ENCODE measurements around the gene PPP1R15B. TPM values are rescaled to one million over a fixed set of nuclear protein-coding genes. Genes with fewer than 3 reads are reported as not detected.

Gene PPP1R15B
- total RNA-seq, 1 donor from 2014 or later: 70.6 TPM

- ChIA-PET CTCF (interaction anchor here (0.5 to 1.7 kb wide), 2 partner anchors 13 to 813 kb away, joined by 4 to 7 read pairs; no protein-coding TSS in a partner anchor), POLR2A (interaction anchor here (0.6 kb wide), 1 partner anchor 18 kb away, joined by 4 read pairs; no protein-coding TSS in a partner anchor)
- no peaks in the 10 kb centered on the region for H3K36me3 Mint-ChIP-seq (ENCODE audit: low read depth)
- intact Hi-C loops (cut with micrococcal nuclease): no loop called here
- no peak overlapping the region for H3K4me3 Mint-ChIP-seq
- no peak for ATAC-seq (ENCODE audit: low read depth)
- H3K27ac Mint-ChIP-seq: no peak overlapping the region
- DNase-seq: no peak
- no peaks in the 10 kb centered on the region for H3K27me3 Mint-ChIP-seq
- H3K9me3 Mint-ChIP-seq: no peaks in the 10 kb centered on the region
- no peaks in the 10 kb centered on the region for H3K4me1 Mint-ChIP-seq
- TF ChIP-seq CTCF (IDR thresholded peaks at IDR 0.05): no peak
These were observed 25.9 kb downstream of the PPP1R15B start for GRCh38 chr1:204385727-204386126.

GRCh38 chr1:204384636-204385352 lies 26.8 kb downstream of the PPP1R15B start:
- ChIA-PET CTCF (interaction anchor here (0.6 kb wide), 1 partner anchor 13 kb away, joined by 3 read pairs; no protein-coding TSS in a partner anchor), POLR2A (no interaction called here)
- no peak overlapping the region for H3K27ac Mint-ChIP-seq
- intact Hi-C loops (cut with micrococcal nuclease): no loop called here
- TF ChIP-seq CTCF (IDR thresholded peaks at IDR 0.05): no peak
- no peaks in the 10 kb centered on the region for H3K9me3 Mint-ChIP-seq
- H3K4me1 Mint-ChIP-seq: no peaks in the 10 kb centered on the region
- DNase-seq: no peak
- H3K36me3 Mint-ChIP-seq (ENCODE audit: low read depth): no peaks in the 10 kb centered on the region
- peaks cover 3% of the 10 kb centered on the region for H3K27me3 Mint-ChIP-seq
- no peak overlapping the region for H3K4me3 Mint-ChIP-seq
- ATAC-seq (ENCODE audit: low read depth): no peak

GRCh38 chr1:204383163-204383904 lies 28.3 kb downstream of the PPP1R15B start:
- Mint-ChIP-seq H3K4me1 (peaks cover 5% of the 10 kb centered on the region), H3K27me3 (peaks cover 8% of the 10 kb centered on the region), H3K27ac (no peak overlapping the region), H3K36me3 (ENCODE audit: low read depth) (no peaks in the 10 kb centered on the region), H3K9me3 (no peaks in the 10 kb centered on the region), H3K4me3 (no peak overlapping the region)
- TF ChIP-seq CTCF (IDR thresholded peaks at IDR 0.05): no peak
- CTCF ChIA-PET: interaction anchor here (0.9 to 1.0 kb wide), 2 partner anchors 15 to 20 kb away, joined by 4 read pairs; no protein-coding TSS in a partner anchor
- POLR2A ChIA-PET: interaction anchor here (1.1 kb wide), 1 partner anchor 27 kb away, joined by 4 read pairs; no protein-coding TSS in a partner anchor
- no peak for DNase-seq
- ATAC-seq (ENCODE audit: low read depth): no peak
- intact Hi-C loops (cut with micrococcal nuclease): no loop called here

- intact Hi-C loops (cut with micrococcal nuclease): no loop called here
These were observed 28.9 kb downstream of the PPP1R15B start for GRCh38 chr1:204382714-204383083.

More at GRCh38 chr1:204382714-204383083, 28.9 kb downstream of the PPP1R15B start:
- POLR2A ChIA-PET: interaction anchor here (0.7 to 1.1 kb wide), 2 partner anchors 18 to 28 kb away, joined by 4 to 7 read pairs; no protein-coding TSS in a partner anchor
- no peak for TF ChIP-seq CTCF (IDR thresholded peaks at IDR 0.05)
- peaks cover 11% of the 10 kb centered on the region for H3K4me1 Mint-ChIP-seq
- no peak for ATAC-seq (ENCODE audit: low read depth)
- H3K27ac Mint-ChIP-seq: no peak overlapping the region
- no peaks in the 10 kb centered on the region for H3K9me3 Mint-ChIP-seq
- CTCF ChIA-PET: interaction anchor here (0.9 to 1.0 kb wide), 2 partner anchors 16 to 19 kb away, joined by 4 read pairs; no protein-coding TSS in a partner anchor
- H3K36me3 Mint-ChIP-seq (ENCODE audit: low read depth): no peaks in the 10 kb centered on the region
- peaks cover 12% of the 10 kb centered on the region for H3K27me3 Mint-ChIP-seq
- no peak overlapping the region for H3K4me3 Mint-ChIP-seq
- no peak for DNase-seq
